Right lobe of liver (tissue), 4 donors: ENCODE results near the gene CSAG3.

Experiments used
- POLR2A ChIP-seq: fragments of 450-650 bp; IDR thresholded peaks from one replicate; pipeline ENCODE4 v1.6.1; 2017; ENCODE audit warnings: antibody characterized with exemption, mild to moderate bottlenecking
- TF ChIP-seq, protein P1 (sequence below), 4 donors: fragments of 200-600 bp in 3 of 4; fragments of 450-650 bp in 1 of 4; IDR thresholded peaks; one replicate each; pipeline versions ENCODE4 v1.5.1 to v1.8.0; 2016 to 2022; ENCODE audit warnings: antibody characterized with exemption in 4 of 4, mild to moderate bottlenecking in 2 of 4
- donor health status: DM: no; HTN: no; CAD: no.
- donor health status: DM: no; HTN: no; CAD: no.
- donor health status: DM: no; HTN: yes; CAD: no.

DNA sequence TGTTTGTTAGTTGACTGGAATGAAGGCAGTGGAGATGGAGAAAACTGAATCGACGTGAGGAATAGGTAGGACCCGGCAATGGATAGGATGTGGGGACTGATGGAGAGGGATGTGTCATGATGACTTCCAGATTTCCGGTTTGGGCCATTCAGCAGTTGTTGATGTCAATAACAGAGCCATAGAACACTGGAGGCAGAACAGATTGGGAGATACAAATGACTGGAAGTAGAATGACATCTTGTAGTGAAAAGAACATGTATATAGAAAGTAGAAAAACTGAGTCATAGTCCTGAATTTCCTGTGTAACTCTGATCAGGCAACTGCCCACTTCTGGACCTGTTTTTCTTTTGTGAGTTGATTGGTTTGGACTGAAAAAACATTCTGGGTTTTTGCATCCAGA lies 47.0 kb downstream of the CSAG3 start:
- TF ChIP-seq, protein P1, sequence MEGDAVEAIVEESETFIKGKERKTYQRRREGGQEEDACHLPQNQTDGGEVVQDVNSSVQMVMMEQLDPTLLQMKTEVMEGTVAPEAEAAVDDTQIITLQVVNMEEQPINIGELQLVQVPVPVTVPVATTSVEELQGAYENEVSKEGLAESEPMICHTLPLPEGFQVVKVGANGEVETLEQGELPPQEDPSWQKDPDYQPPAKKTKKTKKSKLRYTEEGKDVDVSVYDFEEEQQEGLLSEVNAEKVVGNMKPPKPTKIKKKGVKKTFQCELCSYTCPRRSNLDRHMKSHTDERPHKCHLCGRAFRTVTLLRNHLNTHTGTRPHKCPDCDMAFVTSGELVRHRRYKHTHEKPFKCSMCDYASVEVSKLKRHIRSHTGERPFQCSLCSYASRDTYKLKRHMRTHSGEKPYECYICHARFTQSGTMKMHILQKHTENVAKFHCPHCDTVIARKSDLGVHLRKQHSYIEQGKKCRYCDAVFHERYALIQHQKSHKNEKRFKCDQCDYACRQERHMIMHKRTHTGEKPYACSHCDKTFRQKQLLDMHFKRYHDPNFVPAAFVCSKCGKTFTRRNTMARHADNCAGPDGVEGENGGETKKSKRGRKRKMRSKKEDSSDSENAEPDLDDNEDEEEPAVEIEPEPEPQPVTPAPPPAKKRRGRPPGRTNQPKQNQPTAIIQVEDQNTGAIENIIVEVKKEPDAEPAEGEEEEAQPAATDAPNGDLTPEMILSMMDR (IDR thresholded peaks at IDR 0.05): no peak
- no peak for TF ChIP-seq POLR2A
